GM23248 (cell line): Measurements from ENCODE around the gene KCNV2.

Source experiments
- EZH2 ChIP-seq: fragments of 200-600 bp; sonication (generic); IDR thresholded peaks from 2 replicates; pipeline ENCODE4 v1.6.1; 2018; ENCODE audit warnings: antibody characterized with exemption, mild to moderate bottlenecking; ENCODE audit not compliant: insufficient read depth, poor library complexity, severe bottlenecking
- EZH2phosphoT487 ChIP-seq: fragments of 200-600 bp; sonication (generic); IDR thresholded peaks from 2 replicates; pipeline ENCODE4 v1.6.1; 2018; ENCODE audit warnings: antibody characterized with exemption, moderate library complexity, mild to moderate bottlenecking, low read depth; ENCODE audit not compliant: insufficient read depth

- TF ChIP-seq EZH2 (no peak), EZH2phosphoT487 (no peak)
Observed at GRCh38 chr9:2732492-2732891, 15.2 kb downstream of the KCNV2 start.
